Activated CD4-positive, alpha-beta T cell treated with anti-CD3 and anti-CD28 coated beads, Interleukin-2, amount 50 U/mL, for 24 hours (primary cell): ENCODE data around the gene KRT34.
"Not testable (repeated sequence)": the region's sequence is repeated elsewhere in the genome, so short reads cannot be mapped to it uniquely, and the experiment has no call there.

Source experiments
- DNase-seq, 2 donors: peaks; one replicate each; pipeline ENCODE4 v3.0.0-alpha.2; 2020; ENCODE audit warnings: low read depth in 1 of 2, low spot score in 1 of 2

The KRT34 gene

DNA sequence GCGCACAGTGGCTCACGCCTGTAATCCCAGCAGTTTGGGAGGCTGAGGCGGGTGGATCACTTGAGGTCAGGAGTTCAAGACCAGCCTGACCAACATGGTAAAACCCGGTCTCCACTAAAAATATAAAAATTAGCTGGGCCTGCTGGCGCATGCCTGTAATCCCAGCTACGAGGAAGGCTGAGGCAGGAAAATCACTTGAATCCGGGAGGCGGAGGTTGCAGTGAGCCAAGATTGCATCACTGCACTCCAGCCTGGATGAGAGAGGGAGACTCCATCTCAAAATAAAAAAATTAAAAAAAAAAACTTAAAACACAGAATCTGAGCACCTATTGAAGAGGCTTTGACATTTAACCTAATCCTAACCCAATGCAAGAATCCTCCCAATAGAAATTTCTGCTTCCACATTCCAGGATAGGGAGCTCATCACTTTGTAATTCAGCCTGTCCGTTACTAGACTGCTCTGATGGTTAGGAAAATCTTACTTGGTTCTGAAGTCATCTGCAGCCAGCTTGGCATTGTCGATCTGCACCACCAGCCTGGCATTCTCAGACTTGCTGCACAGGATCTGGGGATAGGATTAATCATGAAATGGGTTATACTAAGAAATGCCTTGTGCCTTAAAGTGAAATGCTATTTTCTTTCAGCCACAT lies 14.6 kb downstream of the KRT34 start:
- DNase-seq: no peak

DNA sequence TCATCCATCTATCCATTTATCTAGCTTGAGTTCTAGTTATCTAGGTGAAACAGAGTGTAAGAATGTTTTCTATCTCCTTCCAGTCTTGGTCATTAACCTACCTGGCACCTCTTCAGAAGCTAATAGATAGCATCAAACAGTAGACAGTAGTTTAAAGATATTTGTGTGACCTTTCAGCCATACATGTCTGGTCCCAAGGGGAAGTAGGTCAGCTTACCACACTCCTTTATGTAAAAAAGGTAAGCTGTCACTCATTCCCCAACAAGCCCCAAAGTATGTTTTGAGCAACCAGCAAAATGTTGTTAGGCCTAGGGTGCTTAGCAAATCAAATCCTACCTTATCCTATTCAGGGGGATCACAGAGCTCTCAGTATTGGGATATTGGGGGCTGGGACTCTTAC lies 16.0 kb downstream of the KRT34 start:
- no peak for DNase-seq

DNA sequence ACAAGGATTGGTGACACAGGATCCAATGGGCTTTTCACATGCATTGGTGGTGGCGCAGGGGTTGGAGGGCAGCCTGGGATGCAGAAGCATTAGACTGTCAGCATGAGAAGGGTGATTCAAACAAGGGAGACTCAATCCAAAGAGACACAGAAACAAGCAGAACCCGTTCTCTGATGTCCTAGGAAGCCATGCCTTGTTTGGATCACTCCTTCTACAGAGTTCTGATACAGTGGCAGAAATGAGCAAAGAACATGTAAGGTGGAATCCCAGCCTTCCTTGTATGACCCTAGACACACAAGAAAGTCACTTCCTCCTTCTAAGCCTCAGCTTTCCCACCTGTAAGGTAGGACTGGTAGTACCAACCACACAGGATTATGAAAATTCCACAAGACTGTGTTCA lies 18.2 kb downstream of the KRT34 start:
- no peak for DNase-seq

DNA sequence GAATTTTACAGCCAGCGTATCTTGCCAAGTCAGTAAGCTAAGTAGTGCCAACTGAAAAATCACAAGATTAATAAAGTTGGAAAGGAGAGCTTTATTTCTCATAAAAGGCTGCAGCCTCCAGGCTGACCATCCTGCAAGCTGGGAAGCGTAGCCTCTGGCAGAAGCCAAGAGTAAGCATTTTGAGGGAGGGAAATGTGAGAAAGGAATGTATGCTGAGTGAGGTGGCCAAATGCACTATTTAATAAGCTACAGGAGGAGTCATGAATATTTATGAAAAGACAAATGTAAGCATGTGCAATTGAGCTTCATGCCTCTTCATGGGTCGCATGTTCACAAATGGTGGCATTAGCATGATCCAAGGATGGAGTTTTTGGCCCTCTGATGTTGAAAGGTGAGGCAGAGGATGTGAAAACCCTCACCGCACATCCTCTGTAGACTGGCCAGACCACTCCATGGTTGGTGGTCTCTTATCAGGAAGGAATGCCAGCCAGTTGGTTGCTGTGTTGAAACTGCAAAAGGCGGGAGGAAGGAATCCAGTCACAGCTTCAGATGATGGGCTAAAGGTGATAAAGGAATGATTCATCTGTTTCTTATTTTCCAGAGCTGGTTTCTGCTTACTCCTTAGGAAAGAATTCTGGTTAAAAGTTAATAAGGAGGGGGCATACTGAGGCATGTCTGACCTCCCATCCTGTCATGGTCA lies 21.7 kb downstream of the KRT34 start:
- DNase-seq: no peak

DNA sequence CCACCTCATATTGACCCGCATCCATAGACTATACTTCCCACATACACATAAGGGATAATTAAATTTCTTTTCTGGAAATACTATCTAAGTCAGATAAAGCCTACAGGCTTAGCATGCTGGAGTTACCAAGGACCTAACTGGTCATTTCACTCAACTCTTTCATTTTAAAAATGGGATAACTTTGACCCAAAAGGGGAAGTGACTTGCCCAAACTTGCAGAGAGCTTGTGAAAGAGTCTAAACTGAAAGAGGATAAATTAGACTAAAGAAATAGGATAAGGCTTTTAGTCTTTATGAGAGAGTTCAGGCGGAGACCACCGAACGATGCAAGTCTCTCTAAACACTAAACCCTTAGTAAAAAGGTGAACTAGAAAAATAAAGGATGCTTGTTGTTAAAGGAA lies 27.6 kb downstream of the KRT34 start:
- no peak for DNase-seq

DNA sequence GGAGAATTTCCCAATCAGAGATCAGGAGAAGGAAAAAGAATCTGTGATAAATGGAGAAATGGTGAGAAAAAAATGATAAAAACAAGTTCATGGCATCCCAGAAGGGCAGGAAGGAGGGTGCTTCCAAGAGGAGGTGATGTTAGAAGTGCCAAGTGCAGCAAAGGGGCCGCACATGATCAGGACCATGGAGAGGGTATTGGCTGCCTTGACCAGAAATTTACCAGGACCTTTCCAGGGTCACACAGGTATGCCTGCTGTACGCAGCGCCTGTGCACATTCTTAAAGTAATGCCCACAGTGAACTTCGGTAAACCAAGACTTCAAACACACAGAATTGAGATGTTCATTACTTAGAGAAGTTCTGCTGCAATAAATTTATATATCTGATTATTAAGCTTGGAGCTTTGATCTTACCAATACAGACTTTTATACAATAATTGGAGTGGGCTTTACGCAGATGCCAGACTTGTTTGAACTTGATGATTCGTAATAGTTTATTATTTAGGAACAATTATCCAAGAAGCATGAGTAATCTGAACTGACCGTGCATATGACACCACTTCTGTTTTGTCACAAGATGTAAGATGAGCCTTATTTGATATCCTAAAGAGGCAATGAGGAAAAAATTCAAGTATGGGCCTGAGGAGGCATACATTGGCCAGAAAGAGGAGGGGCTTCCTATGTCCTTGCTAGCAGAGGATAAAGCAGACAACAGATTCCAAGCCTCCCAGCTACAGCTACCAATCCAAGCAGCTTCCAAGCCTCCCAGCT lies 29.3 kb downstream of the KRT34 start:
- no peak for DNase-seq

DNA sequence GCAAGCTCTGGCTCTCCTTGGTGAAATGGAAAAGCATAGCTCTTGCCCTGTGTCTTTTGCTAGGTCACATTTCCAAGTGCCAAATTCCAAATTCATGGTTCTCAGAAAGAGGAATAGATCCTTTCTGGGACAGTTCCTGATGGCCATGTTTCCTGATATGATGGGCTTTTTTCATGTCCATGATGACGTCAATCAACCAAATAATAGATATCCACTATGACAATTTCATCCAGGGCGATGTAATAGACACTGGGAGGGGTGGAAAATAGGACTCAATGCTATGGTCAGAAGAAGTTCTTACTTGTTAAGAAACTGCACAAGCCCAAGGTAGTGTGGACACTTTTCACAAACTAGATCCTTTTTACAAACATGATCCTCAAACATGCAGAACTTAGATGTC lies 30.9 kb downstream of the KRT34 start:
- no peak for DNase-seq

DNA sequence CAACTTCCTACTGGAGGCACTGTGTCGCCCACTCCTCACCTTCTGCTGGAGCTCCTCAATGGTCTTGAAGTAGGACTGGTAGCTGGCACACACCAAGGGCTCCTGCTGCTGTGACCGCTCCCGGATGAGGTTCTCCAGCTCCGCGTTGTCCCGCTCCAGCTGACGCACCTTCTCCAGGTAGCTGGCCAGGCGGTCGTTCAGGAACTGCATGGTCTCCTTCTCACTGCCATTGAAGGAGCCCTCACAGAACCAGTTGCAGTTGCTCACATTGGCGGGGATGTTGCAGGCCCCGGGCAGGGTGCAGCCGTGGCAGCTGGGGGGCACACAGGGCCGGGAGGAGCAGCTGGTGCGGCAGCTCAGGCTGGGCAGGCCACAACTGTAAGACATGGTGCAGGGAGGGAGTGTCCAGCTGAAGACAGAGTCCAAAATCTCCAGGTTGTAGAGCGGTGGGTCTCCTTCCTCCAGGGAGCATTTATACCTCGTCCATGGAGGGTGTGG lies 31.7 kb downstream of the KRT34 start, which contains the start of gene KRT33A:
Gene KRT33A, minus strand, starts transcription at position 448 of the 498 bp plus-strand sequence. Its CDS starts 61 bp downstream, at position 387.
- DNase-seq: not testable (repeated sequence)

DNA sequence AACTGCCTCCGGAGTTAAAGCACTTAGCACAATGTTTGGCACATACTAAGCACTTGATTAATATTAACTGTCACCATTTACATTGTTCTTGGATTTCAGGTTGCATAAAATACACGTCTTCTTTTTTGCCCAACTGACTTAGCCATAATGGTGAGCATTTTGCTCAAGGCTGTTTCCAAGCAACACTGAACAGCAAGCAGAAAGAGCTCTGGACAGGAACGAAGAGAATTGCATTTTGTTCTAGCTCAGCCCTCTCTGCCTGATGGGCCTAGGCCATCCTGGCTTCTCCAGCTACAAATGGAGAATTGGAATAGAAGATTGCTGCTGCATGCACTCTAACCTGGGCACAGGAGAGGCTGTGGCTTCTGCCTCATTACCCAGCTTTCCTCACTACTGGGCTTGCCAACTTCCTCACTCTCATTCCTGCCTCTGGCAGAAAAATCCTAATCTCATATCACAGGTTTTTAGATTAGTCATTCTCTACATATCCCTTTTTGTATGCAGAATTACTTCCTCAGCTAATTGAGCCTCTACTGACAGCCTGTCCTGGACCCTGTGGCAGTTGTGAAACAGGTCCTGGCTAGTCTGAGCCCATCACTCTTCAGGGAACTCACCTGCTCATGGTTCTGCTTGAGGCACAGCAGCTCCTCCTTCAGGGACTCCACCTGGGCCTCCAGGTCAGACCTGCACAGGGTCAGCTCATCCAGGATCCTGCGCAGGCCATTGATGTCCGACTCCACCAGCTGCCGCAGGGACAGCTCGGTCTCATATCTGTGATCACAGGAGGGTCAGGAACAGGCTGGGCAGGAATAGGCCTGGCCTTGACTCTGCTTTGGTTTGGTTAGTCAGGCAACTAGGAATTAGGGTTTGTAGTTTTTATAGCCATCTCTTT lies 34.0 kb downstream of the KRT34 start:
- DNase-seq: no peak

DNA sequence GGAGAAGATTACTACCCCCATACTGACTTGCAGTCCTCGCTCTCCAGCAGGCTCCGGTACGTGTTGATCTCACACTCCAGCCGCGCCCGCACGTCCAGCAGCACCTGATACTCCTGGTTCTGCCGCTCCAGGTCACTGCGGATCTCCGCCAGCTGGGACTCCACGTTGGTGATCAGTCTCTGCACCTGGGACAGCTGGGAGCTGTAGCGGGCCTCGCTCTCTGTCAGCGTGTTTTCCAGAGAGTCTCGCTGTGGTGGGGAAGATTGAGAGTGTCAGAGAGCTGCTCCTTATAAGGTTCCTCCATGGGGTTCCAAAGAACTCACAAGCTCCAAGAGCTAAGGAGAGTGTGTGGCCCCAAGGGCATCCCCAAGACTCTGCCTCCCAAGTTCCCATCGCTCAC lies 35.7 kb downstream of the KRT34 start:
- DNase-seq: not testable (repeated sequence)

DNA sequence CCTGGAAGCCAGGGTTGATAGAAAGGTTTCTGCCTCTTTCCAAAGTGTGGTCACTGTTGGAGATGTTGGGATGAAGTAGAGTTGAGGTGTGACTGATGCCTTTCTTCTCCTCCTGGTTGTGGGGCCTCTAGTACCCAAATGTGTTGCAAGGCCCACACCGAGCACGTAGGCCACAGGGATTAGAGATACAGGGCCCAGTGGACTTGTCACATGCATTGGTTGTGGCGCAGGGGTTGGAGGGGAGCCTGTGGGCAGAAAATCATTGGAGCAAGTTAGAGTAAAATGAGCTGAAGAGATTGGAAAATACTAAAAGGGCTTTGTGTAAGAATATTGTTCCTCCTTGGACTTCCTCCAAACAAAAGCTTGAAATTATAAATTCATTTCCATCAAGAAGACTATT lies 36.1 kb downstream of the KRT34 start:
- DNase-seq: no peak

DNA sequence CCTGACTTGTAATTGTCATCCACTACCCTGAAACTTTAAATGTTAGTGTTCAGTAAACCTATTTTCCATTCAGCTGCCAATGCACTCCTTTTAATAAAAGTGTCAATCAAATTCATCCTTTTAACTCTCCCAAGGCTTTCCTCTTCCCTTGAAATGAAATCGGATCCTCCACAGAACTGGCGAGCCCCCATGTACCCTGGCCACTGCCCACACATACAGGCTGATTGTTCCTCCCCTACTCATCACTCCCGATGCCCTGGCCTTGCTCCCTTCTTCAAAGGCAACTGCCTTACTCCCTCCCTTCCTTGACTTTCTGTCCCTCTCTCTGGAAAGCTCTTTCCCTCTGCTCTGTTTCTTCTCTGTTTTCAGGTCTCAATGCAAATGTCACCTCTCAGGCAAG lies 39.1 kb downstream of the KRT34 start:
- DNase-seq: no peak

DNA sequence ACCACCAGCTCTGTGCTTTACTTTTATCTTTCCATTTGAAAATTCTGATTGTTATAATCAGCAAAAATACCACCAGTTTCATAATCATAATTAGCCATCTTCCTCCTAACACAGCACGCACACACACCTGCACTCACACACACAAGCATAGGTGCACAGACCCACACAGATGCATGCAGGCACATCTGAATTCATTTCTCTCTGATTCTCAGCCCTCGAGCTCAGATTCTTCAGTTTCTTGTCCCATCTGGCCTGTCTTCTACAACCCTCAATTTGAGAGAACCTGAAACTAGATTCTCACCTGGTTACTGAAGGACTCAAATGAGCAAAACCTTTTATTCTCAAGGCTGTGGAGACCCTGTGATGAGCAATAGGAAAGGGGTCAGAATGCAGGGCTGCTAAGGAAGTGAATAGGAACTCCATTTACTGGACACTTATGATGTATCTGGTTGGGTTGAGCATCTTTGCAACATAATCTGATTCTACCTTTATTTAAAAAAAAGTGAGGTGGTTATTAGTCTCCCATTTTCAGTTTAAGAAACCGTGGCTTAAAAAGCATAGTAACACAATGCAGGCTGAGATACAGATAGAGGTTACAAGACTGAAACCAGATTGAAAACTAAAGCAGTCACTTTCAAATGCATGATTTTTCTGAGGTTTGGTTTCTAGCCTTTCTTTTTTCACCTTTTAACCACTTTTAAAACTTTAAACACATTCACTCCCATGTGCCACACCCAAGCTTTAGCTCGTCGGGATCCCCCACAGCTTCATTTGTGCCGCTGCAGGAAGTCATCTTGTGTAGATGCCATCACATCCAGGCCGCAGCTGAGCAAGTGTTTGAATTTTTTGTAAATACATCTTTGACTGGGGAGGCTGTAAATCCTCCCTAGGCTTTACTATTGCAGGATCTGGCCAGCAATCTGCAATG lies 40.9 kb downstream of the KRT34 start:
- DNase-seq: peak in 1 of 2 donors; percentile 37

DNA sequence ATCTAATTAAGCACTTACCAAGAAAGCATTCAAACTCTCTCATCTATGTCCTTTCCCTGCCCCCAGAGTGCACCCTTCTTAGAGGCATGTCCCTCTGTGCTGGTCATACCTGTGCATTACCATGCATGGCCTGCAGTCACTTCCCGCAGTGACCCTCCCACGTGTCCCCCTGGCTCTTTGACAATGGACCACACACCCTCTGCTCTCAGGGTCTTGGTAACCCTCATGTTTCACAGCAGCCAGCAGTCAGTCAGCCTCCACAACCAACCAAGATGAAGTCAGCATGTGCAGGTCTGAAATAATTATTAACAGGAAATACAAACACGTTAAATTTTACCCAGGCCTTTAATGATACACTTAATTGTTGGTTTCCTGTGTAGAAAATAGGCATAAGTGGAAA lies 41.6 kb downstream of the KRT34 start:
- no peak for DNase-seq

DNA sequence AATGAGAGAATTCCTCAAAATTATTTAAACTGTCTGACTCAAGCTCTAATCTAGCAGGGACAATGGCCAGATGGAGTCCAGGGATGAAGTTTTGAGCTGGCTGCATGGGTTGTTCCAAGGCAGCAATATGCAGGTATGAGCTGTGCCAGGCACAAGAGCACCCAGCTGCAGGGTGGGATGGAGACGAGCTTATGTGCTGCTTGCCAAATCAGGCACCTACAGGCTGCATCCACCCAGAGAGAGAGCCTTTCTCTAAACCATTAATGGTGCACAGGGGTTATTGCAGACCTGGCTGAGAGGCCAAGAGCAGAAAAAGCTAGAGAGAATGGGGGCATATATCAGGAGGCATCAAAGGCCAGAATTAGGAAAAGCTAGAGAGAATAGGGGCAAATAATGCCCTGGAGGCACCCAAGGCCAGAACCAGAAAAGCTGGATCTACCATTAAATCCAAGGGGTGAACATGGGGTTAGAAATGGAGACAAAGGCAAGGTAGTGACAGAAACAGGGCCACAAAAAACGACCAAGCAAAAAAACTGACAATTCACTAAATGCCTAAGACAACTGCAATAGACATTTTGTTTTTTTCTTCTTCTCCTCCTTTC lies 42.4 kb downstream of the KRT34 start:
- no peak for DNase-seq

DNA sequence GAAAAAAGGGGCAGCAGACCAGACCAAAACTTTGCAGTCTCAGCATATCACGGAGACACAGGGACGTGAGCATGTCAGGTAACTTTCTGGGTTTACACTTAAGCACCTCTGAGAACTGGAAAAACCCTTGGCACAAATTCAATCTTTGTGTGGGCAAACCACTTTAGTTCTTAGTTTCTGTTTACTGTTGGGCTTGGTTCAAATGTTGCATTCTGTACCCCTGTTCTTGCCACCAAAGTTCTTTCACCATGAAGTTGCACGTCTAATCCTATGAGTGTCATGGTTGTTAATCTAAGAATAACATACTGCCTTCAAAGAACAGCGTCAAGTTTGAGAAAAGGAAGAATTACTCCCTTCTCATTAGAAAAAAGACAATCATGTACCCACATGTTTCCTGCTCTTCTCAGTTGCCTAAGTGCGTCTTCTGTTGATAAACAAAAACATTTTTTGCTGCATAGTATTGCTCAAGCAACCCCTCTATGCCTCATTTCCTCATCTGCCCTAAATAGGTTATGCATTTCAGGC lies 43.1 kb downstream of the KRT34 start:
- peak in 1 of 2 donors; percentile 34 for DNase-seq

DNA sequence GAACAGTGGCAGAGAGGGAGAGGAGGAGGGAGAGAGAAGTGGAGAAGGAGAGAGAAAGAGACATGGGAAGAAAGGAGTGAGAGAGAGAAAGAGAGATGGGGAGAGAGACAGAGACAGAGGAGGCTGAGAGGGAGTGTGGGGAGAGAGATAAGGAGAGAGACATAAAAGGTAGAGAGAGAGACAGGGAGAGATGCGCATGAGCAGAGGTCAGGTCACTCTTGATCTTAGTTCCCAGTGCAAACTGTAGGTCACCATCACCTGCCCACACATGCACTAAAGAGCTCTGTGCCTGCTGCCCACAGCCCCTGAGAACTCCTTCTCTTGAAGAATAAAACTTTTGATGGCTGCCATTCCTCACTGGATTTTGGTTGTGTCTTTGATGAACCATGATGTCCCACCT lies 46.4 kb downstream of the KRT34 start:
- no peak for DNase-seq

DNA sequence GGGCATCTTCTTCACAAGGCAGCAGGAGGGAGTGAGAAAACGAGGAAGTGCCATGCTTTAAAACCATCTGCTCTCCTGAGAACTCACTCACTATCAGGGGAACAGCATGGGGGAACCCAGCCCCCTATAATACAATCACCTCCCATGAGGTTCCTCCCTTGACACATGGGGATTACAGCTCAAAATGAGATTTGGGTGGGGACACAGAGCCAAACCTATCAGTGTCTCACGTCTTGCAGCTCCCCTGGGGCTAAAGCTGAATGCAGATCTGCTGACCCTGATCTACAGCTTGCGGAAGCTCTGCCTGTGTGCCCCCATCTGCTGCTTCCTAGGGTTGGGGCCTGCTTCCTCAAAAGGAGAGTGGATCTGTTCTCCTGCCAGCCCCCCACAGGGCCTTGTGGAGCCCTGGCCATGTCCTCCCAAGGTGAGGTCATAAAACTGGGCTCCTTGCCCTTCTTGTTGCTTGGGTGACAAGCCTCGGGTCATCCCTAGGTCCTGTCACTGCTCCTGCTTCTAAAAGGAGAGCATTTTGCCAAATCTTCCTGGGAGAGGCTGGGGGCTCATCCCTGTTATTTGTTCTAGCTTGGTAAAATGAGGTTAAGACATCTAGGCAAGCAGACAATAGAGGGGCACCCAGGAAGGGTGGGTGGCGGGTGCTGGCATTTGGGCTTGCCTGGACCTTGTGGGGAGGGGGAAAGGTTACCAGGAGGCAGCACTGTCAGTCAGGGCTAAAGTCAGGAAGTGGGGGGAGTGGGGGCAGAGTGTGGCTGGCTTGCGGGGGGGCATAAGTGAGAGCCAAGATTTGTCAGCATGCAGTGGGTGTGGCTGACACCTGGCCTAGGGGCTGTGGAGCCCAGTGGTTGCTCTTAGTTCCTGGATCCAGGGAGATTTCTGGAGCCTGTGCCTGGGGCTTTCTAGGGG lies 47.5 kb downstream of the KRT34 start:
- DNase-seq: no peak
